Measurements from ENCODE around the gene HMOX1.

DNA sequence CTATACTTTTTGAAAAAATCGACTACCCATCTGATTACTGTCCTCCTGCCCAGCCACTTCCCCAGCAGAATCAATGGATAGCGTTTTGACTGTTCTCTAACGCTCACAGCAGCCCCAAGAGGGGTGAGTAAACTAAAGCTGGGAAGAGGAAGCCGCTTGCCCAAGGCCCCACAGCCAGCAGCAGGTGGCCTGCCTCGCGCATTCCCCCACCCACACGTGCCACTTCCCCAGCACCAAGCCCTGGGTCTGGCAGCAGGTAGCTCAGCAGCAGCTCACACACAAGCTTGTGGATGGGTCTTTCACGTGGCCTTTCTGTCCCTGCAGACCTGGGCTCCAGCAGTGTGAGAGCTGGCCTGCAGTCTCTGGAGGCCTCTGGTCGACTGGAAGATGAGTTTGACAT lies 46.9 kb upstream of the HMOX1 start:
- no peak for TF ChIP-seq POLR2A (IDR thresholded peaks at IDR 0.05)
- TF ChIP-seq, protein P1, sequence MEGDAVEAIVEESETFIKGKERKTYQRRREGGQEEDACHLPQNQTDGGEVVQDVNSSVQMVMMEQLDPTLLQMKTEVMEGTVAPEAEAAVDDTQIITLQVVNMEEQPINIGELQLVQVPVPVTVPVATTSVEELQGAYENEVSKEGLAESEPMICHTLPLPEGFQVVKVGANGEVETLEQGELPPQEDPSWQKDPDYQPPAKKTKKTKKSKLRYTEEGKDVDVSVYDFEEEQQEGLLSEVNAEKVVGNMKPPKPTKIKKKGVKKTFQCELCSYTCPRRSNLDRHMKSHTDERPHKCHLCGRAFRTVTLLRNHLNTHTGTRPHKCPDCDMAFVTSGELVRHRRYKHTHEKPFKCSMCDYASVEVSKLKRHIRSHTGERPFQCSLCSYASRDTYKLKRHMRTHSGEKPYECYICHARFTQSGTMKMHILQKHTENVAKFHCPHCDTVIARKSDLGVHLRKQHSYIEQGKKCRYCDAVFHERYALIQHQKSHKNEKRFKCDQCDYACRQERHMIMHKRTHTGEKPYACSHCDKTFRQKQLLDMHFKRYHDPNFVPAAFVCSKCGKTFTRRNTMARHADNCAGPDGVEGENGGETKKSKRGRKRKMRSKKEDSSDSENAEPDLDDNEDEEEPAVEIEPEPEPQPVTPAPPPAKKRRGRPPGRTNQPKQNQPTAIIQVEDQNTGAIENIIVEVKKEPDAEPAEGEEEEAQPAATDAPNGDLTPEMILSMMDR (IDR thresholded peaks at IDR 0.05 in 4 of 5, conservative IDR thresholded peaks at IDR 0.05 in 1 of 5) = no peak
